ENCODE measurements around the gene PPM1K. TPM values are rescaled to one million over a fixed set of nuclear protein-coding genes. Genes with fewer than 3 reads are reported as not detected.

The PPM1K gene
- polyA plus RNA-seq, 1 donor from 2014 or later = 177 TPM

DNA sequence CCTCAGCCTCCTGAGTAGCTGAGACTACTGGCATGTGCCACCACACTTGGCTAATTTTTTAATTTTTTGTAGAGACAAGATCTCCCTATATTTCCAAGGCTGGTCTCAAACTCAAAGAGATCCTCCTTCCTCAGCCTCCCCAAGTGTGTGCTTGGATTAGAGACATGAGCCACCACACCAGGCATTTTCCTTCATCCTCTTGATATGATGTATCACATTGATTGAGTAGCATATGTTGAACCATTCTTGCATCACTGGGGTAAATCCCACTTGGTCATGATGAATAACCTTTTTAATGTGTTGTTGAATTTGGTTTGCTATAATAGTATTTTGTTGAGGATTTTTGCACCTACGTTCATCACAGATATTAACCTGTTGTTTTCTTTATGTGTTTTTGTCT, 24.2 kb upstream of the PPM1K start:
- Histone ChIP-seq H3K9me3 (ENCODE audit: low read length) (no peaks in the 10 kb centered on the region), H3K27me3 (ENCODE audit: insufficient read depth, low read depth, low read length) (no peaks in the 10 kb centered on the region), H3K79me2 (replicated peaks; ENCODE audit: insufficient read depth, low read length) (no peaks in the 10 kb centered on the region), H3K9ac (ENCODE audit: low read length) (no peak overlapping the region), H4K20me1 (ENCODE audit: insufficient read depth) (no peaks in the 10 kb centered on the region), H2AFZ (ENCODE audit: low read depth, low read length) (no peak overlapping the region), H3K9me2 (ENCODE audit: insufficient read depth, low read length) (no peaks in the 10 kb centered on the region), H3K27ac (ENCODE audit: low read length) (no peak overlapping the region), H3K4me2 (ENCODE audit: low read length) (no peak overlapping the region), H3K36me3 (ENCODE audit: insufficient read depth, low read length) (no peaks in the 10 kb centered on the region), H3K4me3 (ENCODE audit: low read length) (no peak overlapping the region), H3F3A (ENCODE audit: insufficient read depth, low read length, poor library complexity, severe bottlenecking) (no peaks in the 10 kb centered on the region)
- TF ChIP-seq TAF1 (IDR thresholded peaks at IDR 0.05; ENCODE audit: low read depth) (no peak), EP300 (conservative IDR thresholded peaks at IDR 0.05; ENCODE audit: poor library complexity, severe bottlenecking) (no peak), MXI1 (conservative IDR thresholded peaks at IDR 0.05; ENCODE audit: poor library complexity, severe bottlenecking) (no peak), EZH2 (IDR thresholded peaks at IDR 0.05; ENCODE audit: borderline replicate concordance, insufficient read depth, low read length, poor library complexity, severe bottlenecking) (no peak), SMC3 (conservative IDR thresholded peaks at IDR 0.05; ENCODE audit: poor library complexity) (no peak), RAD21 (conservative IDR thresholded peaks at IDR 0.05) (no peak), POLR2AphosphoS5 (IDR thresholded peaks at IDR 0.05) (no peak)
- TF ChIP-seq, protein P1, sequence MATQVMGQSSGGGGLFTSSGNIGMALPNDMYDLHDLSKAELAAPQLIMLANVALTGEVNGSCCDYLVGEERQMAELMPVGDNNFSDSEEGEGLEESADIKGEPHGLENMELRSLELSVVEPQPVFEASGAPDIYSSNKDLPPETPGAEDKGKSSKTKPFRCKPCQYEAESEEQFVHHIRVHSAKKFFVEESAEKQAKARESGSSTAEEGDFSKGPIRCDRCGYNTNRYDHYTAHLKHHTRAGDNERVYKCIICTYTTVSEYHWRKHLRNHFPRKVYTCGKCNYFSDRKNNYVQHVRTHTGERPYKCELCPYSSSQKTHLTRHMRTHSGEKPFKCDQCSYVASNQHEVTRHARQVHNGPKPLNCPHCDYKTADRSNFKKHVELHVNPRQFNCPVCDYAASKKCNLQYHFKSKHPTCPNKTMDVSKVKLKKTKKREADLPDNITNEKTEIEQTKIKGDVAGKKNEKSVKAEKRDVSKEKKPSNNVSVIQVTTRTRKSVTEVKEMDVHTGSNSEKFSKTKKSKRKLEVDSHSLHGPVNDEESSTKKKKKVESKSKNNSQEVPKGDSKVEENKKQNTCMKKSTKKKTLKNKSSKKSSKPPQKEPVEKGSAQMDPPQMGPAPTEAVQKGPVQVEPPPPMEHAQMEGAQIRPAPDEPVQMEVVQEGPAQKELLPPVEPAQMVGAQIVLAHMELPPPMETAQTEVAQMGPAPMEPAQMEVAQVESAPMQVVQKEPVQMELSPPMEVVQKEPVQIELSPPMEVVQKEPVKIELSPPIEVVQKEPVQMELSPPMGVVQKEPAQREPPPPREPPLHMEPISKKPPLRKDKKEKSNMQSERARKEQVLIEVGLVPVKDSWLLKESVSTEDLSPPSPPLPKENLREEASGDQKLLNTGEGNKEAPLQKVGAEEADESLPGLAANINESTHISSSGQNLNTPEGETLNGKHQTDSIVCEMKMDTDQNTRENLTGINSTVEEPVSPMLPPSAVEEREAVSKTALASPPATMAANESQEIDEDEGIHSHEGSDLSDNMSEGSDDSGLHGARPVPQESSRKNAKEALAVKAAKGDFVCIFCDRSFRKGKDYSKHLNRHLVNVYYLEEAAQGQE (IDR thresholded peaks at IDR 0.05; ENCODE audit: borderline replicate concordance) = no peak
- TF ChIP-seq, protein P2, sequence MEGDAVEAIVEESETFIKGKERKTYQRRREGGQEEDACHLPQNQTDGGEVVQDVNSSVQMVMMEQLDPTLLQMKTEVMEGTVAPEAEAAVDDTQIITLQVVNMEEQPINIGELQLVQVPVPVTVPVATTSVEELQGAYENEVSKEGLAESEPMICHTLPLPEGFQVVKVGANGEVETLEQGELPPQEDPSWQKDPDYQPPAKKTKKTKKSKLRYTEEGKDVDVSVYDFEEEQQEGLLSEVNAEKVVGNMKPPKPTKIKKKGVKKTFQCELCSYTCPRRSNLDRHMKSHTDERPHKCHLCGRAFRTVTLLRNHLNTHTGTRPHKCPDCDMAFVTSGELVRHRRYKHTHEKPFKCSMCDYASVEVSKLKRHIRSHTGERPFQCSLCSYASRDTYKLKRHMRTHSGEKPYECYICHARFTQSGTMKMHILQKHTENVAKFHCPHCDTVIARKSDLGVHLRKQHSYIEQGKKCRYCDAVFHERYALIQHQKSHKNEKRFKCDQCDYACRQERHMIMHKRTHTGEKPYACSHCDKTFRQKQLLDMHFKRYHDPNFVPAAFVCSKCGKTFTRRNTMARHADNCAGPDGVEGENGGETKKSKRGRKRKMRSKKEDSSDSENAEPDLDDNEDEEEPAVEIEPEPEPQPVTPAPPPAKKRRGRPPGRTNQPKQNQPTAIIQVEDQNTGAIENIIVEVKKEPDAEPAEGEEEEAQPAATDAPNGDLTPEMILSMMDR (IDR thresholded peaks at IDR 0.05; ENCODE audit: poor library complexity, severe bottlenecking) = no peak

DNA sequence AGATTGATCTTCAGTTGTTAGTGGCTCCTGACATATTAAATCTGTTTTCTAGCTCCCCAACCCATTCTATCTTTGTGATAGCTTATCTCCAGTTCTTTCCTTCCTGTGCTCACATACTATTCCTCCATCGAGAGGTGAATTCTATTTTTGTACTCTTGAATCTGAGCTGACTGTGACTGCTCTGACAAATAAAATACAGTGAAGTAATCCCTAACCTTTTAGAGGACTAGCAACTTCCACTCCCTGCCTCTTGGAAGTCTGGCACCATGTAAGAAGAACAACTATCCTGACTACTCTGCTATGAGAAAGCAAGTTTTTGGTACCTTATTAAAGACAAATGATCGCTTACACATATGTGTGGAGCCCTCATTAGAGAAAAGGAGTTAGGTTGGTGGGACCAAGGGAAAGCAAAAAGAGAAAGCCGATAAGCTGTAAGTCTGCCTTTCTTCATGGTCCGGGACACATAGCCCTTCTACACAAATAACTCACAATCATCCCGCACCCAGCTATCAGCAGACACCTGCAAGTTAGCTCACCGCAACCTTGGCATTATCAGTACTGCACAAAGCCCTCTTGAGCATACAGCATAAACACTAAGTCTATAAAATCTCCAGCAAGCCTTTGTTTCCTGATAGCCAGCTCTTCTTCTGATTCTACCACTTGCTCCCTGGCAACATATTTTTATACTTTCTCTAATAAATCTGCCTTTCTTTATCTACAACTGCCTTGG, 13.5 kb upstream of the PPM1K start:
- no peak overlapping the region for H3K4me3 ChIP-seq (ENCODE audit: low read length)
- H3K79me2 ChIP-seq (replicated peaks; ENCODE audit: insufficient read depth, low read length) = no peaks in the 10 kb centered on the region
- H2AFZ ChIP-seq (ENCODE audit: low read depth, low read length) = no peak overlapping the region

More for the DNA sequence above, 13.5 kb upstream of the PPM1K start:
- H3K27ac ChIP-seq (ENCODE audit: low read length) = no peak overlapping the region
- TF ChIP-seq TAF1 (IDR thresholded peaks at IDR 0.05; ENCODE audit: low read depth) (no peak), SMC3 (conservative IDR thresholded peaks at IDR 0.05; ENCODE audit: poor library complexity) (no peak)
- H3K36me3 ChIP-seq (ENCODE audit: insufficient read depth, low read length) = no peaks in the 10 kb centered on the region
- no peak overlapping the region for H3K9ac ChIP-seq (ENCODE audit: low read length)
- H3K9me3 ChIP-seq (ENCODE audit: low read length) = no peaks in the 10 kb centered on the region
- H3K4me2 ChIP-seq (ENCODE audit: low read length) = no peak overlapping the region
- no peaks in the 10 kb centered on the region for H3K27me3 ChIP-seq (ENCODE audit: insufficient read depth, low read depth, low read length)
- no peaks in the 10 kb centered on the region for H4K20me1 ChIP-seq (ENCODE audit: insufficient read depth)
- H3K9me2 ChIP-seq (ENCODE audit: insufficient read depth, low read length) = no peaks in the 10 kb centered on the region
- no peaks in the 10 kb centered on the region for H3F3A ChIP-seq (ENCODE audit: insufficient read depth, low read length, poor library complexity, severe bottlenecking)
